ENCODE data around the gene PPARG. TPM values are rescaled to one million over a fixed set of nuclear protein-coding genes. Genes with fewer than 3 reads are reported as not detected.

Gene PPARG
- total and polyA plus RNA-seq, 2 experiments from 2014 or later, result 0.15 to 0.42 TPM

DNA sequence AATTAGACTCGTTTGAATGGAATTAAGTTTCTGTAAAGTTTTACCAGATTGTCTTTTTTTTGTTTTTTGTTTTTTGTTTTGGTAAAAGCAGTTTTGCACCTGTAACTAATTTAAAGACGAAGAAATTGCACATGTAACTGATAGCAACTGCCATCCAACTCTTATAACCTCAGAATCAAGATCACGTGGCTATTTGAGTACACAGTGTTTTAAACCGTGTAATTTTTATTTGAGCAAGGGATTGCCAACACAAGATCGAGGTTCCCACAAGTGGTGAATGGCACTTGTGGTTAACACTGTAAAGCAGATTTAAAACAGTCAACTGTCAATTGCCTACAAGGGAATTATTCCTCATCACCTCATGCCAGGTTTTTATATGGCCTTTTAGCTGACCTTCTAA is 67.3 kb downstream of the PPARG start (continued):
- TF ChIP-seq, protein P1, sequence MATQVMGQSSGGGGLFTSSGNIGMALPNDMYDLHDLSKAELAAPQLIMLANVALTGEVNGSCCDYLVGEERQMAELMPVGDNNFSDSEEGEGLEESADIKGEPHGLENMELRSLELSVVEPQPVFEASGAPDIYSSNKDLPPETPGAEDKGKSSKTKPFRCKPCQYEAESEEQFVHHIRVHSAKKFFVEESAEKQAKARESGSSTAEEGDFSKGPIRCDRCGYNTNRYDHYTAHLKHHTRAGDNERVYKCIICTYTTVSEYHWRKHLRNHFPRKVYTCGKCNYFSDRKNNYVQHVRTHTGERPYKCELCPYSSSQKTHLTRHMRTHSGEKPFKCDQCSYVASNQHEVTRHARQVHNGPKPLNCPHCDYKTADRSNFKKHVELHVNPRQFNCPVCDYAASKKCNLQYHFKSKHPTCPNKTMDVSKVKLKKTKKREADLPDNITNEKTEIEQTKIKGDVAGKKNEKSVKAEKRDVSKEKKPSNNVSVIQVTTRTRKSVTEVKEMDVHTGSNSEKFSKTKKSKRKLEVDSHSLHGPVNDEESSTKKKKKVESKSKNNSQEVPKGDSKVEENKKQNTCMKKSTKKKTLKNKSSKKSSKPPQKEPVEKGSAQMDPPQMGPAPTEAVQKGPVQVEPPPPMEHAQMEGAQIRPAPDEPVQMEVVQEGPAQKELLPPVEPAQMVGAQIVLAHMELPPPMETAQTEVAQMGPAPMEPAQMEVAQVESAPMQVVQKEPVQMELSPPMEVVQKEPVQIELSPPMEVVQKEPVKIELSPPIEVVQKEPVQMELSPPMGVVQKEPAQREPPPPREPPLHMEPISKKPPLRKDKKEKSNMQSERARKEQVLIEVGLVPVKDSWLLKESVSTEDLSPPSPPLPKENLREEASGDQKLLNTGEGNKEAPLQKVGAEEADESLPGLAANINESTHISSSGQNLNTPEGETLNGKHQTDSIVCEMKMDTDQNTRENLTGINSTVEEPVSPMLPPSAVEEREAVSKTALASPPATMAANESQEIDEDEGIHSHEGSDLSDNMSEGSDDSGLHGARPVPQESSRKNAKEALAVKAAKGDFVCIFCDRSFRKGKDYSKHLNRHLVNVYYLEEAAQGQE (IDR thresholded peaks at IDR 0.05; ENCODE audit: unreplicated experiment), result no peak
- no peak for TF ChIP-seq NANOG (IDR thresholded peaks at IDR 0.05; ENCODE audit: borderline replicate concordance)
- TF ChIP-seq ETS1 (IDR thresholded peaks at IDR 0.05), result no peak
- TF ChIP-seq EZH2 (IDR thresholded peaks at IDR 0.05; ENCODE audit: low read depth, unreplicated experiment), result no peak
- TF ChIP-seq CTCF (conservative IDR thresholded peaks at IDR 0.05; ENCODE audit: low read depth in 2 of 2), result no peak
- no peak for TF ChIP-seq ZNF331 (CRISPR knock-in tag; IDR thresholded peaks at IDR 0.05; ENCODE audit: low read depth)
- no peak for TF ChIP-seq STAT1 (IDR thresholded peaks at IDR 0.05; ENCODE audit: unreplicated experiment)
- TF ChIP-seq CREB1 (CRISPR knock-in tag; IDR thresholded peaks at IDR 0.05; ENCODE audit: low read depth), result no peak
- TF ChIP-seq POLR2AphosphoS5 (IDR thresholded peaks at IDR 0.05; ENCODE audit: low read depth), result no peak

GRCh38 chr3:12356996-12357395 is 68.1 kb downstream of the PPARG start:
- H3K4me2 ChIP-seq, result no peak overlapping the region
- Mint-ChIP-seq H3K4me1 (no peaks in the 10 kb centered on the region), H3K27ac (no peak overlapping the region), H3K9me3 (no peaks in the 10 kb centered on the region), H3K4me3 (no peak overlapping the region), H3K27me3 (ENCODE audit: insufficient read depth, low read depth, poor library complexity) (no peaks in the 10 kb centered on the region), H3K36me3 (ENCODE audit: low read depth) (no peaks in the 10 kb centered on the region)
- no peak for ATAC-seq
- no peaks in the 10 kb centered on the region for H3K79me2 ChIP-seq (replicated peaks; ENCODE audit: insufficient read depth)
- no peak overlapping the region for H3K4me3 ChIP-seq
- DNase-seq (ENCODE audit: low spot score), result no peak
- H3K36me3 ChIP-seq (ENCODE audit: insufficient read depth), result no peaks in the 10 kb centered on the region
- H4K20me1 ChIP-seq (replicated peaks; ENCODE audit: insufficient read depth), result no peaks in the 10 kb centered on the region
- no peak overlapping the region for H3K27ac ChIP-seq (ENCODE audit: low read depth)
- no peaks in the 10 kb centered on the region for H3K4me1 ChIP-seq (ENCODE audit: insufficient read depth)
- no peak for TF ChIP-seq ETS1 (IDR thresholded peaks at IDR 0.05)
- TF ChIP-seq CTCF (conservative IDR thresholded peaks at IDR 0.05; ENCODE audit: low read depth in 2 of 2), result no peak
- TF ChIP-seq STAT1 (IDR thresholded peaks at IDR 0.05; ENCODE audit: unreplicated experiment), result no peak
- no peak for TF ChIP-seq CREB1 (CRISPR knock-in tag; IDR thresholded peaks at IDR 0.05; ENCODE audit: low read depth)
- TF ChIP-seq, protein P1 (IDR thresholded peaks at IDR 0.05; ENCODE audit: unreplicated experiment), result no peak
- TF ChIP-seq JUNB (IDR thresholded peaks at IDR 0.05; ENCODE audit: unreplicated experiment), result no peak
- TF ChIP-seq ZNF114 (CRISPR knock-in tag; IDR thresholded peaks at IDR 0.05), result no peak
- TF ChIP-seq EZH2 (IDR thresholded peaks at IDR 0.05; ENCODE audit: low read depth, unreplicated experiment), result no peak
- H3K9me2 ChIP-seq (ENCODE audit: insufficient read depth), result no peaks in the 10 kb centered on the region
- H3F3A ChIP-seq (replicated peaks; ENCODE audit: low read depth), result no peaks in the 10 kb centered on the region
- no peaks in the 10 kb centered on the region for H3K27me3 ChIP-seq (ENCODE audit: insufficient read depth)
- 0 out of 2 replicates have a peak overlapping the region, but pooled peaks have one; percentile 16 for H2AFZ ChIP-seq
